ENCODE data around the gene FADS6.

FADS6 gene

GRCh38 chr17:74868251-74868907, 25.1 kb downstream of the FADS6 start:
- Mint-ChIP-seq H3K4me1 (peaks cover 23% of the 10 kb centered on the region), H3K27me3 (peaks cover 3% of the 10 kb centered on the region), H3K4me3 (no peak overlapping the region), H3K27ac (peak overlapping the region in 1 of 2 donors; percentile 50), H3K9me3 (no peaks in the 10 kb centered on the region)
- no peak for ATAC-seq
- no peak for DNase-seq

GRCh38 chr17:74866198-74866835, 27.1 kb downstream of the FADS6 start:
- H3K4me3 Mint-ChIP-seq = no peak overlapping the region
- ATAC-seq (no peak), DNase-seq (no peak)
- peaks cover 24% of the 10 kb centered on the region for H3K27me3 Mint-ChIP-seq
- no peaks in the 10 kb centered on the region for H3K9me3 Mint-ChIP-seq
- H3K27ac Mint-ChIP-seq = peak overlapping the region in 1 of 2 donors; percentile 50
- peaks cover 17% of the 10 kb centered on the region for H3K4me1 Mint-ChIP-seq

- Mint-ChIP-seq H3K27me3 (peaks cover 31% of the 10 kb centered on the region), H3K9me3 (no peaks in the 10 kb centered on the region), H3K27ac (no peak overlapping the region), H3K4me3 (no peak overlapping the region), H3K4me1 (peaks cover 21% of the 10 kb centered on the region)
- DNase-seq (no peak), ATAC-seq (no peak)
Observed at GRCh38 chr17:74865504-74866197, 27.8 kb downstream of the FADS6 start.

GRCh38 chr17:74864866-74865395, 28.5 kb downstream of the FADS6 start:
- no peaks in the 10 kb centered on the region for H3K9me3 Mint-ChIP-seq
- H3K27ac Mint-ChIP-seq = no peak overlapping the region
- H3K27me3 Mint-ChIP-seq = peaks cover 38% of the 10 kb centered on the region
- no peak overlapping the region for H3K4me3 Mint-ChIP-seq
- peaks cover 28% of the 10 kb centered on the region for H3K4me1 Mint-ChIP-seq
- ATAC-seq (peak; percentile 40), DNase-seq (peak; percentile 68 to 72)

- no peak overlapping the region for H3K4me3 Mint-ChIP-seq
- H3K27me3 Mint-ChIP-seq = peaks cover 43% of the 10 kb centered on the region
- no peak for ATAC-seq
- no peak for DNase-seq
- no peak overlapping the region for H3K27ac Mint-ChIP-seq
- peaks cover 31% of the 10 kb centered on the region for H3K4me1 Mint-ChIP-seq
- no peaks in the 10 kb centered on the region for H3K9me3 Mint-ChIP-seq
Observed at GRCh38 chr17:74864297-74864865, 29.1 kb downstream of the FADS6 start.

GRCh38 chr17:74863420-74864296, 29.8 kb downstream of the FADS6 start:
- Mint-ChIP-seq H3K4me1 (peaks cover 36% of the 10 kb centered on the region), H3K27ac (no peak overlapping the region), H3K9me3 (no peaks in the 10 kb centered on the region), H3K27me3 (peaks cover 51% of the 10 kb centered on the region), H3K4me3 (no peak overlapping the region)
- ATAC-seq (no peak), DNase-seq (no peak)

- no peak for DNase-seq
- H3K9me3 Mint-ChIP-seq = no peaks in the 10 kb centered on the region
- ATAC-seq = no peak
- H3K4me1 Mint-ChIP-seq = peaks cover 36% of the 10 kb centered on the region
- no peak overlapping the region for H3K27ac Mint-ChIP-seq
- no peak overlapping the region for H3K4me3 Mint-ChIP-seq
- H3K27me3 Mint-ChIP-seq = peaks cover 58% of the 10 kb centered on the region
Observed at GRCh38 chr17:74862919-74863318, 30.5 kb downstream of the FADS6 start.

GRCh38 chr17:74862108-74862901, 31.1 kb downstream of the FADS6 start:
- H3K4me1 Mint-ChIP-seq = peaks cover 36% of the 10 kb centered on the region
- ATAC-seq (peak; percentile 75), DNase-seq (peak; percentile 78 to 80)
- no peak overlapping the region for H3K27ac Mint-ChIP-seq
- H3K27me3 Mint-ChIP-seq = peaks cover 64% of the 10 kb centered on the region
- H3K9me3 Mint-ChIP-seq = no peaks in the 10 kb centered on the region
- peak overlapping the region; percentile 62 to 68 for H3K4me3 Mint-ChIP-seq

GRCh38 chr17:74861662-74862107, 31.7 kb downstream of the FADS6 start:
- H3K9me3 Mint-ChIP-seq = no peaks in the 10 kb centered on the region
- DNase-seq (no peak), ATAC-seq (peak; percentile 3)
- peak overlapping the region; percentile 62 to 68 for H3K4me3 Mint-ChIP-seq
- H3K4me1 Mint-ChIP-seq = peaks cover 36% of the 10 kb centered on the region
- no peak overlapping the region for H3K27ac Mint-ChIP-seq
- H3K27me3 Mint-ChIP-seq = peaks cover 70% of the 10 kb centered on the region

- H3K9me3 Mint-ChIP-seq = no peaks in the 10 kb centered on the region
- peak overlapping the region in 1 of 2 donors; percentile 34 for H3K27ac Mint-ChIP-seq
- no peak for ATAC-seq
- H3K27me3 Mint-ChIP-seq = peaks cover 76% of the 10 kb centered on the region
- H3K4me1 Mint-ChIP-seq = peaks cover 36% of the 10 kb centered on the region
- H3K4me3 Mint-ChIP-seq = peak overlapping the region; percentile 65 to 67
- no peak for DNase-seq
Observed at GRCh38 chr17:74860872-74861661, 32.4 kb downstream of the FADS6 start.

- H3K4me3 Mint-ChIP-seq = peak overlapping the region; percentile 65 to 75
- ATAC-seq = peak; percentile 15
- H3K4me1 Mint-ChIP-seq = peaks cover 36% of the 10 kb centered on the region
- no peaks in the 10 kb centered on the region for H3K9me3 Mint-ChIP-seq
- H3K27me3 Mint-ChIP-seq = peaks cover 84% of the 10 kb centered on the region
- peak overlapping the region in 1 of 2 donors; percentile 77 for H3K27ac Mint-ChIP-seq
- DNase-seq = peak; percentile 34 to 44
Observed at GRCh38 chr17:74860229-74860871, 33.1 kb downstream of the FADS6 start.

GRCh38 chr17:74859459-74860228, 33.8 kb downstream of the FADS6 start, which contains the start of gene GRIN2C:
GRIN2C (minus strand) TSS chr17:74859885; CDS start chr17:74855092, 4,793 bp downstream.
- Mint-ChIP-seq H3K27me3 (peaks cover 91% of the 10 kb centered on the region), H3K9me3 (no peaks in the 10 kb centered on the region), H3K4me3 (peak within 1 kb of the TSS; percentile 65 to 75), H3K27ac (peak within 1 kb of the TSS in 1 of 2 donors; percentile 77), H3K4me1 (peaks cover 29% of the 10 kb centered on the region)
- ATAC-seq (peak; percentile 32), DNase-seq (peak in 1 of 2 donors; percentile 30)
